Measurements from ENCODE around the gene ADARB1. TPM values are rescaled to one million over a fixed set of nuclear protein-coding genes. Genes with fewer than 3 reads are reported as not detected.

ADARB1 gene
- total and polyA plus RNA-seq, 2 donors (not counting 1 experiment from before 2014, with no cell fraction given), result 17.1 to 33.3 TPM

DNA sequence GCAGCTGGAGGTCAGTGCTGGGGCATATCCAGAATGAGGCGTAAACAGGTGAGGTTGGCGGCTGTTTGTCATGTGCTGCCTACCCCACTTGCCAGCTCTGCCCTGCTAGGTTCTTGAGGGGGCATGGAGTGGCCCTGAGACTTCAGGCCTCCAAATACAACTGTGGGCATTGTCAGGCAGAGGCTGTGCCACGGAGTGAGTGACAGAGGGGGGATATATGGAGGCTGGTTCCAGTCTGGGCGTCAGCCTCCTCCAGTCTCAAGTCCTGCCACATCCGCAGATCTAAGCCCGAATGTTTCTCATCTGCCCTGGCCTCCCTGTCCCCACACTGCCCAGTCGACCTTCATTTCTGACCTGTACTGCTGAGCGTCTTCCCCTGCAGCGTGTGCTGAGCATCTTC lies 128.0 kb downstream of the ADARB1 start:
- TF ChIP-seq, protein P1, sequence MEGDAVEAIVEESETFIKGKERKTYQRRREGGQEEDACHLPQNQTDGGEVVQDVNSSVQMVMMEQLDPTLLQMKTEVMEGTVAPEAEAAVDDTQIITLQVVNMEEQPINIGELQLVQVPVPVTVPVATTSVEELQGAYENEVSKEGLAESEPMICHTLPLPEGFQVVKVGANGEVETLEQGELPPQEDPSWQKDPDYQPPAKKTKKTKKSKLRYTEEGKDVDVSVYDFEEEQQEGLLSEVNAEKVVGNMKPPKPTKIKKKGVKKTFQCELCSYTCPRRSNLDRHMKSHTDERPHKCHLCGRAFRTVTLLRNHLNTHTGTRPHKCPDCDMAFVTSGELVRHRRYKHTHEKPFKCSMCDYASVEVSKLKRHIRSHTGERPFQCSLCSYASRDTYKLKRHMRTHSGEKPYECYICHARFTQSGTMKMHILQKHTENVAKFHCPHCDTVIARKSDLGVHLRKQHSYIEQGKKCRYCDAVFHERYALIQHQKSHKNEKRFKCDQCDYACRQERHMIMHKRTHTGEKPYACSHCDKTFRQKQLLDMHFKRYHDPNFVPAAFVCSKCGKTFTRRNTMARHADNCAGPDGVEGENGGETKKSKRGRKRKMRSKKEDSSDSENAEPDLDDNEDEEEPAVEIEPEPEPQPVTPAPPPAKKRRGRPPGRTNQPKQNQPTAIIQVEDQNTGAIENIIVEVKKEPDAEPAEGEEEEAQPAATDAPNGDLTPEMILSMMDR (IDR thresholded peaks at IDR 0.05), result no peak
- no peak for TF ChIP-seq EZH2 (IDR thresholded peaks at IDR 0.05; ENCODE audit: borderline replicate concordance, insufficient read depth, low read depth, low read length, poor library complexity, severe bottlenecking)
- Mint-ChIP-seq H3K9me3 (ENCODE audit: insufficient read depth) (no peaks in the 10 kb centered on the region), H3K27ac (no peak overlapping the region), H3K4me3 (no peak overlapping the region), H3K27me3 (no peaks in the 10 kb centered on the region), H3K4me1 (peaks cover 4% of the 10 kb centered on the region)
- CTCF ChIA-PET, result no interaction called here
- ATAC-seq (ENCODE audit: low read depth) (no peak), DNase-seq (no peak)
- intact Hi-C loops (cut with micrococcal nuclease), result no loop called here
- no peaks in the 10 kb centered on the region for H4K20me1 ChIP-seq (ENCODE audit: control insufficient read depth, insufficient read depth, low read length, poor library complexity, severe bottlenecking)
- no peak overlapping the region for H3K4me2 ChIP-seq (replicated peaks; ENCODE audit: low read depth, low read length, poor library complexity, severe bottlenecking)
- H3K27me3 ChIP-seq (replicated peaks in 1 of 4; ENCODE audit: control extremely low read depth in 1 of 4, control insufficient read depth in 3 of 4, insufficient read depth in 4 of 4, low read length in 3 of 4), result no peaks in the 10 kb centered on the region
- no peak overlapping the region for H3K9ac ChIP-seq (ENCODE audit: low read length)
- peaks cover 0 to 2% of the 10 kb centered on the region in 2 donors for H3K4me1 ChIP-seq (ENCODE audit: control insufficient read depth in 2 of 2, insufficient read depth in 2 of 2, low read length in 2 of 2)
- no peak overlapping the region for H2AFZ ChIP-seq (ENCODE audit: insufficient read depth, low read depth, low read length, poor library complexity, severe bottlenecking)
- H3K36me3 ChIP-seq (replicated peaks in 1 of 2; ENCODE audit: control extremely low read depth in 1 of 2, control insufficient read depth in 1 of 2, extremely low read depth in 1 of 2, insufficient read depth in 2 of 2, low read length in 1 of 2), result peaks cover 0 to 42% of the 10 kb centered on the region in 2 experiments
- POLR2A ChIA-PET, result no interaction called here
- H3K27ac ChIP-seq (ENCODE audit: low read length in 2 of 2), result no peak overlapping the region
- H3K4me3 ChIP-seq (ENCODE audit: control extremely low read depth in 1 of 5, extremely low read depth in 1 of 5, insufficient read depth in 1 of 5, low read depth in 2 of 5, low read length in 4 of 5), result no peak overlapping the region
- 98% methylated on average over 8 of the region's 9 CpGs for WGBS (ENCODE audit: insufficient coverage)
- H3K79me2 ChIP-seq (ENCODE audit: control insufficient read depth, insufficient read depth, low read length), result no peaks in the 10 kb centered on the region
- no peaks in the 10 kb centered on the region for H3K9me3 ChIP-seq (ENCODE audit: control extremely low read depth in 1 of 3, control insufficient read depth in 2 of 3, insufficient read depth in 1 of 3, low read length in 2 of 3)

DNA sequence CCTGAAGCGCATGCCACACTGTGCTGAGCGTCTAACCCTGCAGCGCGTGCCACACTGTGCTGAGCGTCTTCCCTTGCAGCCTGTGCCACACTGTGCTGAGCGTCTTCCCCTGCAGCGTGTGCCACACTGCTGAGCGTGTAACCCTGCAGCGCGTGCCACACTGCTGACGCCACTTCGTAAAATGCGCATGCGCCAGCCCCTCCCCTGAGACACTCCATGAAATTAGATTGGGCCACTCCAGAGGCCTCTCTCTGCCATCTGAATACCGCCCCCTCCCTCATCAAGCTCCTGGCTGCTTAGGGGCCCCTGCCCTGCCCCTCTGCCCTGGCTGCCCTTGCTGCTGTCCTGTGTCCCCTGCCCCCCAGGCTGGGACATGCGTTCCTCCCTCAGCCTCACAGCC lies 128.5 kb downstream of the ADARB1 start:
- no peak overlapping the region for H3K27ac ChIP-seq (ENCODE audit: low read length in 2 of 2)
- H3K27ac Mint-ChIP-seq, result no peak overlapping the region

More for the DNA sequence above, 128.5 kb downstream of the ADARB1 start:
- Histone ChIP-seq H3K4me3 (ENCODE audit: control extremely low read depth in 1 of 5, extremely low read depth in 1 of 5, insufficient read depth in 1 of 5, low read depth in 2 of 5, low read length in 4 of 5) (no peak overlapping the region), H3K4me2 (replicated peaks; ENCODE audit: low read depth, low read length, poor library complexity, severe bottlenecking) (no peak overlapping the region), H3K9ac (ENCODE audit: low read length) (no peak overlapping the region), H4K20me1 (ENCODE audit: control insufficient read depth, insufficient read depth, low read length, poor library complexity, severe bottlenecking) (no peaks in the 10 kb centered on the region), H3K27me3 (replicated peaks in 1 of 4; ENCODE audit: control extremely low read depth in 1 of 4, control insufficient read depth in 3 of 4, insufficient read depth in 4 of 4, low read length in 3 of 4) (no peaks in the 10 kb centered on the region), H3K79me2 (ENCODE audit: control insufficient read depth, insufficient read depth, low read length) (no peaks in the 10 kb centered on the region), H3K9me3 (ENCODE audit: control extremely low read depth in 1 of 3, control insufficient read depth in 2 of 3, insufficient read depth in 1 of 3, low read length in 2 of 3) (no peaks in the 10 kb centered on the region), H3K4me1 (ENCODE audit: control insufficient read depth in 2 of 2, insufficient read depth in 2 of 2, low read length in 2 of 2) (peaks cover 0 to 8% of the 10 kb centered on the region in 2 donors), H3K36me3 (replicated peaks in 1 of 2; ENCODE audit: control extremely low read depth in 1 of 2, control insufficient read depth in 1 of 2, extremely low read depth in 1 of 2, insufficient read depth in 2 of 2, low read length in 1 of 2) (peaks cover 0 to 44% of the 10 kb centered on the region in 2 experiments), H2AFZ (ENCODE audit: insufficient read depth, low read depth, low read length, poor library complexity, severe bottlenecking) (no peak overlapping the region)
- H3K27me3 Mint-ChIP-seq, result no peaks in the 10 kb centered on the region
- ATAC-seq (ENCODE audit: low read depth) (no peak), DNase-seq (no peak)
- over 99% methylated on average over 16 of the region's 16 CpGs for WGBS (ENCODE audit: insufficient coverage)
- POLR2A ChIA-PET, result no interaction called here
- CTCF ChIA-PET, result no interaction called here
- no peaks in the 10 kb centered on the region for H3K9me3 Mint-ChIP-seq (ENCODE audit: insufficient read depth)
- no peak overlapping the region for H3K4me3 Mint-ChIP-seq
- TF ChIP-seq, protein P1 (IDR thresholded peaks at IDR 0.05), result no peak
- no peak for TF ChIP-seq EZH2 (IDR thresholded peaks at IDR 0.05; ENCODE audit: borderline replicate concordance, insufficient read depth, low read depth, low read length, poor library complexity, severe bottlenecking)
- H3K4me1 Mint-ChIP-seq, result peaks cover 9% of the 10 kb centered on the region
- intact Hi-C loops (cut with micrococcal nuclease), result no loop called here

All from B cell (primary cell).